PC-3 (cell line): ENCODE data around the gene BACH2. TPM values are rescaled to one million over a fixed set of nuclear protein-coding genes. Genes with fewer than 3 reads are reported as not detected.

Source experiments
- ATAC-seq: fragments of 200-7000 bp; cut with Tn5 transposase; 2 replicates; pipeline ENCODE4 v1.9.1; 2020; ENCODE audit warnings: mild to moderate bottlenecking, moderate library complexity
- BruUV-seq: library from RNA; stranded (reverse); fragments of 400-500 nt; replicated peaks from 2 replicates; lab custom pipeline; 2021; lab: Mats Ljungman, UMichigan
- CTCF ChIA-PET: fragments of 300-600 bp; sonication (Branson Sonifier 250); formaldehyde crosslinking; loops from one replicate; lab custom pipeline; 2022; ENCODE audit warnings: antibody characterized with exemption; lab: Charles Lee
- POLR2A ChIA-PET: fragments of 300-600 bp; sonication (Branson Sonifier 250); formaldehyde crosslinking; loops from one replicate; lab custom pipeline; 2022; ENCODE audit warnings: antibody characterized with exemption; ENCODE audit not compliant: unreplicated experiment; lab: Charles Lee
- DNase-seq: peaks from one replicate; pipeline ENCODE4 v3.0.0-alpha.2; 2015
- H2AFZ ChIP-seq: fragments of 300-600 bp; sonication (generic); 2 replicates; pipeline ENCODE4 v1.6.0; 2016; ENCODE audit warnings: antibody characterized with exemption, low read length
- H3F3A ChIP-seq: fragments of 300-600 bp; sonication (generic); one replicate; pipeline ENCODE4 v1.6.0; 2017; ENCODE audit warnings: antibody characterized with exemption, low read length, control low read depth, mild to moderate bottlenecking; ENCODE audit not compliant: unreplicated experiment
- H3K27ac ChIP-seq: fragments of 300-600 bp; sonication (generic); 2 replicates; pipeline ENCODE4 v1.5.1; 2016; ENCODE audit warnings: mild to moderate bottlenecking, low read length
- H3K27me3 ChIP-seq: fragments of 300-600 bp; sonication (generic); 2 replicates; pipeline ENCODE4 v1.6.1; 2016; ENCODE audit warnings: low read length, mixed read lengths
- H3K36me3 ChIP-seq: fragments of 300-600 bp; sonication (generic); 2 replicates; pipeline ENCODE4 v1.6.1; 2016; ENCODE audit warnings: low read depth, mixed run types, low read length, mixed read lengths
- H3K4me1 ChIP-seq: fragments of 300-600 bp; sonication (generic); 2 replicates; pipeline ENCODE4 v1.5.1; 2016; ENCODE audit warnings: low read length; ENCODE audit not compliant: insufficient read depth
- H3K4me2 ChIP-seq: fragments of 300-600 bp; sonication (generic); 2 replicates; pipeline ENCODE4 v1.6.0; 2016; ENCODE audit warnings: low read length
- H3K4me3 ChIP-seq: fragments of 300-600 bp; sonication (generic); 2 replicates; pipeline ENCODE4 v1.5.1; 2016; ENCODE audit warnings: mild to moderate bottlenecking, low read length, mixed read lengths
- H3K79me2 ChIP-seq: fragments of 300-600 bp; sonication (generic); 2 replicates; pipeline ENCODE4 v1.6.1; 2017; ENCODE audit warnings: low read length, mixed read lengths
- H3K9ac ChIP-seq: fragments of 300-600 bp; sonication (generic); 2 replicates; pipeline ENCODE4 v1.6.0; 2016; ENCODE audit warnings: mild to moderate bottlenecking, low read length
- H3K9me2 ChIP-seq: fragments of 300-600 bp; sonication (generic); replicated peaks from 2 replicates; pipeline ENCODE4 v1.6.1; 2016; ENCODE audit warnings: mixed run types, low read length, mixed read lengths
- H3K9me3 ChIP-seq: fragments of 300-600 bp; sonication (generic); 2 replicates; pipeline ENCODE4 v1.6.1; 2016; ENCODE audit warnings: low read length, mixed read lengths
- H4K20me1 ChIP-seq: fragments of 300-600 bp; sonication (generic); 2 replicates; pipeline ENCODE4 v1.6.1; 2016; ENCODE audit warnings: low read length, mixed read lengths
- CTCF ChIP-seq: fragments of 300-600 bp; sonication (generic); conservative IDR thresholded peaks from 2 replicates; pipeline ENCODE4 v1.5.1; 2017; ENCODE audit warnings: antibody characterized with exemption, low read depth, mild to moderate bottlenecking, low read length
- EZH2 ChIP-seq: fragments of 300-600 bp; sonication (generic); IDR thresholded peaks from one replicate; pipeline ENCODE4 v1.6.1; 2017; ENCODE audit warnings: antibody characterized with exemption, mild to moderate bottlenecking, low read length; ENCODE audit not compliant: unreplicated experiment
- EZH2phosphoT487 ChIP-seq: fragments of 300-600 bp; sonication (generic); IDR thresholded peaks from 2 replicates; pipeline ENCODE4 v1.6.1; 2018; ENCODE audit warnings: mild to moderate bottlenecking, antibody characterized with exemption, low read length, borderline replicate concordance
- intact Hi-C: fragments of 100-400 bp; cut with micrococcal nuclease; formaldehyde crosslinking; loops from 2 replicates; pipeline ENCODE4 v1.9.0; 2023
- total RNA-seq: library from RNA; depleted of rRNA; stranded (reverse); fragments of >200 nt; gene quantifications from 2 replicates; pipeline ENCODE4 v1.2.3, GENCODE V29; 2014

Gene BACH2
- total RNA-seq, 1 experiment from 2014 or later = 7.0 TPM

GRCh38 chr6:90154755-90155470 lies 141.7 kb downstream of the BACH2 start:
- Histone ChIP-seq H2AFZ (no peak overlapping the region), H3F3A (no peaks in the 10 kb centered on the region), H3K27me3 (no peaks in the 10 kb centered on the region), H3K27ac (no peak overlapping the region), H3K79me2 (no peaks in the 10 kb centered on the region), H3K9ac (no peak overlapping the region), H4K20me1 (no peaks in the 10 kb centered on the region), H3K9me2 (no peaks in the 10 kb centered on the region), H3K4me3 (no peak overlapping the region), H3K36me3 (no peaks in the 10 kb centered on the region), H3K4me1 (no peaks in the 10 kb centered on the region), H3K4me2 (no peak overlapping the region), H3K9me3 (no peaks in the 10 kb centered on the region)
- DNase-seq (no peak), ATAC-seq (no peak)
- intact Hi-C loops = no loop called here
- BruUV-seq = no TSS peak
- CTCF ChIA-PET = no interaction called here
- TF ChIP-seq EZH2 (no peak), CTCF (no peak), EZH2phosphoT487 (no peak)
- POLR2A ChIA-PET = no interaction called here

- DNase-seq (no peak), ATAC-seq (no peak)
- no peaks in the 10 kb centered on the region for H3F3A ChIP-seq
- BruUV-seq = no TSS peak
- ChIA-PET POLR2A (no interaction called here), CTCF (no interaction called here)
- H3K9ac ChIP-seq = no peak overlapping the region
- intact Hi-C loops = no loop called here
- H4K20me1 ChIP-seq = no peaks in the 10 kb centered on the region
- H3K79me2 ChIP-seq = no peaks in the 10 kb centered on the region
- TF ChIP-seq EZH2phosphoT487 (no peak), CTCF (no peak), EZH2 (no peak)
- no peak overlapping the region for H3K27ac ChIP-seq
- no peaks in the 10 kb centered on the region for H3K36me3 ChIP-seq
- no peaks in the 10 kb centered on the region for H3K27me3 ChIP-seq
- no peaks in the 10 kb centered on the region for H3K9me3 ChIP-seq
- no peak overlapping the region for H2AFZ ChIP-seq
- no peak overlapping the region for H3K4me2 ChIP-seq
- H3K4me3 ChIP-seq = no peak overlapping the region
- no peaks in the 10 kb centered on the region for H3K4me1 ChIP-seq
- H3K9me2 ChIP-seq = no peaks in the 10 kb centered on the region
These were observed 144.8 kb downstream of the BACH2 start for GRCh38 chr6:90151576-90152422.

GRCh38 chr6:90149280-90149679 lies 147.4 kb downstream of the BACH2 start:
- BruUV-seq = no TSS peak
- ATAC-seq = no peak
- H3F3A ChIP-seq = no peaks in the 10 kb centered on the region

More at GRCh38 chr6:90149280-90149679, 147.4 kb downstream of the BACH2 start:
- H2AFZ ChIP-seq = no peak overlapping the region
- no peak overlapping the region for H3K9ac ChIP-seq
- CTCF ChIA-PET = no interaction called here
- intact Hi-C loops = no loop called here
- H3K79me2 ChIP-seq = no peaks in the 10 kb centered on the region
- H3K4me1 ChIP-seq = peaks cover 9% of the 10 kb centered on the region
- H3K27me3 ChIP-seq = no peaks in the 10 kb centered on the region
- POLR2A ChIA-PET = no interaction called here
- TF ChIP-seq EZH2 (no peak), CTCF (no peak), EZH2phosphoT487 (no peak)
- no peaks in the 10 kb centered on the region for H3K9me2 ChIP-seq
- no peaks in the 10 kb centered on the region for H3K9me3 ChIP-seq
- H3K4me3 ChIP-seq = no peak overlapping the region
- H3K4me2 ChIP-seq = no peak overlapping the region
- H4K20me1 ChIP-seq = no peaks in the 10 kb centered on the region
- no peak for DNase-seq
- H3K36me3 ChIP-seq = no peaks in the 10 kb centered on the region
- no peak overlapping the region for H3K27ac ChIP-seq
